Keratinocyte (primary cell): ENCODE data around the gene AGMAT. TPM values are rescaled to one million over a fixed set of nuclear protein-coding genes. Genes with fewer than 3 reads are reported as not detected.

Experiments
- DNase-seq: peaks from one replicate; pipeline ENCODE4 v3.0.0-alpha.2; 2011; ENCODE audit warnings: low read depth, missing footprints, low spot score
- FAIRE-seq: peaks from 2 replicates; lab custom pipeline; 2011; peaks lifted over from hg19 to GRCh38; lab: Jason Lieb, UNC
- H2AFZ ChIP-seq: 2 replicates; pipeline ENCODE4 v1.6.0; 2012; ENCODE audit warnings: low read length, control low read depth, inconsistent platforms; ENCODE audit not compliant: control insufficient read depth
- H3K27ac ChIP-seq: 2 replicates; pipeline ENCODE4 v1.5.1; 2011; ENCODE audit warnings: low read length; ENCODE audit not compliant: control insufficient read depth, insufficient read depth
- H3K27me3 ChIP-seq: 3 replicates; pipeline ENCODE4 v1.6.0; 2011; ENCODE audit warnings: low read length; ENCODE audit not compliant: control insufficient read depth, insufficient read depth; ENCODE audit errors: extremely low read depth
- H3K36me3 ChIP-seq, 2 experiments: 2 replicates in 1 of 2; 3 replicates in 1 of 2; pipeline ENCODE4 v1.5.1; 2011; ENCODE audit warnings: low read length in 2 of 2, mild to moderate bottlenecking in 1 of 2; ENCODE audit not compliant: control insufficient read depth in 2 of 2, insufficient read depth in 2 of 2; ENCODE audit errors: extremely low read depth in 1 of 2
- H3K4me1 ChIP-seq: 3 replicates; pipeline ENCODE4 v1.5.1; 2011; ENCODE audit warnings: low read length; ENCODE audit not compliant: control insufficient read depth, insufficient read depth; ENCODE audit errors: extremely low read depth
- H3K4me2 ChIP-seq: 3 replicates; pipeline ENCODE4 v1.6.0; 2011; ENCODE audit warnings: low read depth, low read length; ENCODE audit not compliant: control insufficient read depth, insufficient read depth; ENCODE audit errors: extremely low read depth
- H3K4me3 ChIP-seq, 3 experiments: fragments of 200-600 bp in 1 of 3; sonication (generic) in 1 of 3; 2 replicates in 2 of 3; 3 replicates in 1 of 3; pipeline ENCODE4 v1.5.1; 2011 to 2016; ENCODE audit warnings: low read length in 3 of 3, mild to moderate bottlenecking in 3 of 3, control low read depth in 2 of 3, inconsistent platforms in 1 of 3, low read depth in 1 of 3, mixed read lengths in 1 of 3, mixed run types in 1 of 3, moderate library complexity in 1 of 3; ENCODE audit not compliant: control insufficient read depth in 2 of 3, insufficient read depth in 2 of 3; ENCODE audit errors: extremely low read depth in 1 of 3
- H3K79me2 ChIP-seq: 2 replicates; pipeline ENCODE4 v1.6.0; 2012; ENCODE audit warnings: low read length; ENCODE audit not compliant: control insufficient read depth, insufficient read depth
- H3K9ac ChIP-seq: 3 replicates; pipeline ENCODE4 v1.6.0; 2011; ENCODE audit warnings: low read length; ENCODE audit not compliant: control insufficient read depth, insufficient read depth; ENCODE audit errors: extremely low read depth
- H3K9me1 ChIP-seq: 3 replicates; pipeline ENCODE4 v1.6.0; 2011; ENCODE audit warnings: low read length; ENCODE audit not compliant: control insufficient read depth, insufficient read depth; ENCODE audit errors: extremely low read depth
- H3K9me3 ChIP-seq: 2 replicates; pipeline ENCODE4 v1.5.1; 2012; ENCODE audit warnings: low read depth, low read length; ENCODE audit not compliant: control insufficient read depth
- H4K20me1 ChIP-seq: 3 replicates; pipeline ENCODE4 v1.6.0; 2011; ENCODE audit warnings: low read length; ENCODE audit not compliant: control insufficient read depth, insufficient read depth; ENCODE audit errors: extremely low read depth
- EZH2 ChIP-seq: IDR thresholded peaks from one replicate; pipeline ENCODE4 v1.6.1; 2012; ENCODE audit warnings: inconsistent platforms, mild to moderate bottlenecking, low read length, moderate library complexity
- dilution Hi-C: fragments of 300-500 bp; cut with MboI; formaldehyde crosslinking; loops from one replicate; pipeline ENCODE4 v1.7.0; 2020; ENCODE audit warnings: low sequenced_read_pairs; ENCODE audit not compliant: extremely low pct_ligation_motif_present
- polyA plus RNA-seq, 5 experiments: library from polyadenylated mRNA; depleted of rRNA in 3 of 5; stranded (reverse) in 3 of 5; stranded (forward) in 1 of 5; unstranded in 1 of 5; fragments of >200 nt; gene quantifications; 1 replicate in 1 of 5; 2 replicates in 3 of 5; 3 replicates in 1 of 5; pipeline versions ENCODE4 v1.2.1 to v1.2.3, GENCODE V29; 2011 to 2012; ENCODE audit warnings: missing spikeins in 2 of 5, low read depth in 1 of 5, low replicate concordance in 1 of 5
- TF ChIP-seq, protein P1 (sequence below), 3 experiments: IDR thresholded peaks in 1 of 3; conservative IDR thresholded peaks in 1 of 3; optimal IDR thresholded peaks in 1 of 3; 2 replicates in 2 of 3; 3 replicates in 1 of 3; pipeline versions ENCODE3 to v1.5.1; 2011; ENCODE audit warnings: low read length in 3 of 3, mild to moderate bottlenecking in 3 of 3, moderate library complexity in 2 of 3, control low read depth in 1 of 3, inconsistent platforms in 1 of 3; ENCODE audit not compliant: insufficient read depth in 2 of 3; ENCODE audit errors: extremely low read depth in 1 of 3

AGMAT gene
- polyA plus RNA-seq, 1 donor (not counting 4 experiments of a cell fraction or from before 2014, with no cell fraction given): 0.21 TPM

GRCh38 chr1:15524283-15525049, 60.4 kb downstream of the AGMAT start:
- H4K20me1 ChIP-seq: no peaks in the 10 kb centered on the region

DNA sequence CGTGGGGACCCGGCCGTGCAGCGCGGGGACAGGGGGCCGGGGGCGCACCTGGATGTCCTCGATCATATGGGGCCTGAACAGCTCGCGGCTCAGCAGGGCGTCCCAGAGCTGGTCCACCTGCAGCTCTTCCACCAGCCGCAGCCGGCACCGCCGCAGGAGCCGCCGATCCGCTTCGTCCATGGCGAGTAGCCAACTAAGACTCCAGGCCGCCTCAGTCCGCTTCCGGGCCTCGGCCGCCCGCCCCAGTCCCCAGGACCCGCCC, 60.9 kb downstream of the AGMAT start, which contains the start of gene CASP9:
Gene CASP9 (minus strand): TSS at position 195 of the 262 bp plus-strand sequence. CDS start 15 bp downstream, at position 180.
- Histone ChIP-seq H3K9me3 (no peaks in the 10 kb centered on the region), H3K4me1 (peaks cover 21% of the 10 kb centered on the region), H3K9me1 (no peaks in the 10 kb centered on the region)

More at GRCh38 chr1:15524283-15525049, 60.4 kb downstream of the AGMAT start:
- dilution Hi-C loops: no loop called here
- no peak for TF ChIP-seq EZH2
- TF ChIP-seq, protein P1, sequence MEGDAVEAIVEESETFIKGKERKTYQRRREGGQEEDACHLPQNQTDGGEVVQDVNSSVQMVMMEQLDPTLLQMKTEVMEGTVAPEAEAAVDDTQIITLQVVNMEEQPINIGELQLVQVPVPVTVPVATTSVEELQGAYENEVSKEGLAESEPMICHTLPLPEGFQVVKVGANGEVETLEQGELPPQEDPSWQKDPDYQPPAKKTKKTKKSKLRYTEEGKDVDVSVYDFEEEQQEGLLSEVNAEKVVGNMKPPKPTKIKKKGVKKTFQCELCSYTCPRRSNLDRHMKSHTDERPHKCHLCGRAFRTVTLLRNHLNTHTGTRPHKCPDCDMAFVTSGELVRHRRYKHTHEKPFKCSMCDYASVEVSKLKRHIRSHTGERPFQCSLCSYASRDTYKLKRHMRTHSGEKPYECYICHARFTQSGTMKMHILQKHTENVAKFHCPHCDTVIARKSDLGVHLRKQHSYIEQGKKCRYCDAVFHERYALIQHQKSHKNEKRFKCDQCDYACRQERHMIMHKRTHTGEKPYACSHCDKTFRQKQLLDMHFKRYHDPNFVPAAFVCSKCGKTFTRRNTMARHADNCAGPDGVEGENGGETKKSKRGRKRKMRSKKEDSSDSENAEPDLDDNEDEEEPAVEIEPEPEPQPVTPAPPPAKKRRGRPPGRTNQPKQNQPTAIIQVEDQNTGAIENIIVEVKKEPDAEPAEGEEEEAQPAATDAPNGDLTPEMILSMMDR (optimal IDR thresholded peaks at IDR 0.05 in 1 of 3, IDR thresholded peaks at IDR 0.05 in 1 of 3, conservative IDR thresholded peaks at IDR 0.05 in 1 of 3; ENCODE audit: extremely low read depth in 1 of 3, insufficient read depth in 2 of 3, low read length in 3 of 3): no peak
- peak; percentile 43 for FAIRE-seq
- H2AFZ ChIP-seq: peak overlapping the region; percentile 88
- no peaks in the 10 kb centered on the region for H3K9me3 ChIP-seq
- no peaks in the 10 kb centered on the region for H3K27me3 ChIP-seq
- no peaks in the 10 kb centered on the region for H3K36me3 ChIP-seq
- peak overlapping the region; percentile 83 for H3K9ac ChIP-seq
- peak; percentile 98 for DNase-seq
- H3K27ac ChIP-seq: peak overlapping the region; percentile 88
- peaks cover 16% of the 10 kb centered on the region for H3K79me2 ChIP-seq
- peaks cover 21% of the 10 kb centered on the region for H3K4me1 ChIP-seq
- peak overlapping the region; percentile 52 to 69 (median 69) for H3K4me3 ChIP-seq
- H3K9me1 ChIP-seq: no peaks in the 10 kb centered on the region
- peak overlapping the region; percentile 71 for H3K4me2 ChIP-seq

More for the DNA sequence above, 60.9 kb downstream of the AGMAT start, which contains the start of gene CASP9:
- peaks cover 15% of the 10 kb centered on the region for H3K79me2 ChIP-seq
- peak within 1 kb of the TSS; percentile 83 for H3K9ac ChIP-seq
- dilution Hi-C loops: no loop called here
- H3K4me2 ChIP-seq: peak within 1 kb of the TSS; percentile 95
- DNase-seq (no peak), FAIRE-seq (no peak)
- no peaks in the 10 kb centered on the region for H4K20me1 ChIP-seq
- H3K4me3 ChIP-seq: peak within 1 kb of the TSS; percentile 69 to 83 (median 72)
- no peaks in the 10 kb centered on the region for H3K36me3 ChIP-seq
- H3K27me3 ChIP-seq: no peaks in the 10 kb centered on the region
- peak within 1 kb of the TSS; percentile 88 for H3K27ac ChIP-seq
- peak within 1 kb of the TSS; percentile 88 for H2AFZ ChIP-seq
- TF ChIP-seq EZH2: no peak
- TF ChIP-seq, protein P1 (optimal IDR thresholded peaks at IDR 0.05 in 1 of 3, IDR thresholded peaks at IDR 0.05 in 1 of 3, conservative IDR thresholded peaks at IDR 0.05 in 1 of 3; ENCODE audit: extremely low read depth in 1 of 3, insufficient read depth in 2 of 3, low read length in 3 of 3): no peak
